Keratinocyte (primary cell): ENCODE results near the gene POLA1.

ENCODE experiments used
- CTCF ChIP-seq, 3 experiments: IDR thresholded peaks in 1 of 3; conservative IDR thresholded peaks in 1 of 3; optimal IDR thresholded peaks in 1 of 3; 2 replicates in 2 of 3; 3 replicates in 1 of 3; pipeline versions ENCODE3 to v1.5.1; 2011; ENCODE audit warnings: low read length in 3 of 3, mild to moderate bottlenecking in 3 of 3, moderate library complexity in 2 of 3, control low read depth in 1 of 3, inconsistent platforms in 1 of 3; ENCODE audit not compliant: insufficient read depth in 2 of 3; ENCODE audit errors: extremely low read depth in 1 of 3
- EZH2 ChIP-seq: IDR thresholded peaks from one replicate; pipeline ENCODE4 v1.6.1; 2012; ENCODE audit warnings: inconsistent platforms, mild to moderate bottlenecking, low read length, moderate library complexity

GRCh38 chrX:24990535-24990934 lies 296.8 kb downstream of the POLA1 start:
- TF ChIP-seq CTCF (optimal IDR thresholded peaks at IDR 0.05 in 1 of 3, IDR thresholded peaks at IDR 0.05 in 1 of 3, conservative IDR thresholded peaks at IDR 0.05 in 1 of 3; ENCODE audit: extremely low read depth in 1 of 3, insufficient read depth in 2 of 3, low read length in 3 of 3): no peak
- TF ChIP-seq EZH2: no peak
